Gastrocnemius medialis (tissue), 4 donors: ENCODE measurements around the gene RAB17.

Source experiments
- CTCF ChIP-seq, 5 experiments: fragments of 450-650 bp in 3 of 5; fragments of 200-600 bp in 2 of 5; sonication (generic) in 2 of 5; IDR thresholded peaks in 4 of 5; conservative IDR thresholded peaks in 1 of 5; 1 replicate in 4 of 5; 2 replicates in 1 of 5; pipeline ENCODE4 v1.5.1; 2016 to 2019; ENCODE audit warnings: antibody characterized with exemption in 5 of 5, mild to moderate bottlenecking in 3 of 5, moderate library complexity in 3 of 5
- POLR2A ChIP-seq, 2 donors: fragments of 450-650 bp; IDR thresholded peaks; one replicate each; pipeline ENCODE4 v1.6.1; 2017; ENCODE audit warnings: antibody characterized with exemption in 2 of 2, mild to moderate bottlenecking in 2 of 2, moderate library complexity in 2 of 2

GRCh38 chr2:237604391-237604790, 13.9 kb upstream of the RAB17 start:
- no peak for TF ChIP-seq CTCF (IDR thresholded peaks at IDR 0.05 in 4 of 5, conservative IDR thresholded peaks at IDR 0.05 in 1 of 5)
- no peak for TF ChIP-seq POLR2A (IDR thresholded peaks at IDR 0.05)
